Upper lobe of left lung (tissue), 6 donors: ENCODE measurements around the gene LRIG3. TPM values are rescaled to one million over a fixed set of nuclear protein-coding genes. Genes with fewer than 3 reads are reported as not detected.

Experiments
- ATAC-seq, 2 donors: fragments of 200-7000 bp; cut with Tn5 transposase; one replicate each; pipeline ENCODE4 v1.9.1; 2022; ENCODE audit warnings: mild to moderate bottlenecking in 2 of 2, moderate library complexity in 2 of 2; ENCODE audit not compliant: low FRiP score in 2 of 2
- DNase-seq, 2 donors: peaks; one replicate each; pipeline ENCODE4 v3.0.0-alpha.2; 2019 to 2020
- H3K27ac ChIP-seq, 4 donors: fragments of 200-600 bp; sonication (generic); one replicate each; pipeline ENCODE4 v1.5.1; 2016 to 2019
- H3K27me3 ChIP-seq, 4 donors: fragments of 200-600 bp; sonication (generic); one replicate each; pipeline ENCODE4 v1.5.1; 2017 to 2019
- H3K36me3 ChIP-seq, 4 donors: fragments of 200-600 bp; sonication (generic); one replicate each; pipeline ENCODE4 v1.5.1; 2016 to 2019
- H3K4me1 ChIP-seq, 4 donors: fragments of 200-600 bp; sonication (generic); one replicate each; pipeline ENCODE4 v1.5.1; 2018 to 2019
- H3K4me3 ChIP-seq, 4 donors: fragments of 200-600 bp; sonication (generic); one replicate each; pipeline ENCODE4 v1.5.1; 2017 to 2019; ENCODE audit warnings: mild to moderate bottlenecking in 2 of 4, moderate library complexity in 1 of 4
- H3K9me3 ChIP-seq, 4 donors: fragments of 200-600 bp; sonication (generic); one replicate each; pipeline ENCODE4 v1.5.1; 2018 to 2019
- CTCF ChIP-seq, 6 experiments: fragments of 450-650 bp in 4 of 6; fragments of 200-600 bp in 2 of 6; sonication (generic) in 2 of 6; IDR thresholded peaks; one replicate each; pipeline ENCODE4 v1.5.1; 2016 to 2019; ENCODE audit warnings: antibody characterized with exemption in 6 of 6
- EP300 ChIP-seq, 4 donors: sonication (generic); formaldehyde crosslinking; IDR thresholded peaks; one replicate each; pipeline ENCODE4 v1.5.1; 2017; ENCODE audit warnings: antibody characterized with exemption in 4 of 4, control low read depth in 2 of 4
- POLR2A ChIP-seq, 4 donors: fragments of 450-650 bp; IDR thresholded peaks; one replicate each; pipeline ENCODE4 v1.5.1; 2016 to 2017; ENCODE audit warnings: antibody characterized with exemption in 4 of 4, mild to moderate bottlenecking in 2 of 4
- POLR2AphosphoS5 ChIP-seq, 2 donors: sonication (generic); formaldehyde crosslinking; IDR thresholded peaks; one replicate each; pipeline ENCODE4 v1.5.1; 2017; ENCODE audit warnings: antibody characterized with exemption in 2 of 2
- WGBS, 2 donors: methylation state at CpG; one replicate each; pipeline ENCODE4 v1.1.5; 2017 to 2018; 5-methylcytosine and 5-hydroxymethylcytosine counted together
- total RNA-seq, 6 donors: library from RNA; depleted of rRNA in 4 of 6; stranded (reverse); fragments of >200 nt in 4 of 6; gene quantifications; one replicate each; pipeline versions ENCODE4 v1.1.0 to v1.2.1, GENCODE V29; 2016 to 2021
- donor health status: DM: no; HTN: no; CAD: no; lungs with moderate emphysema.
- donor health status: DM: no; HTN: yes; CAD: no; lungs with severe emphysema.

LRIG3 gene
- total RNA-seq, 6 donors from 2014 or later, result 18.3 to 91.8 (median 33.1) TPM

GRCh38 chr12:58932806-58933681 lies 12.7 kb upstream of the LRIG3 start:
- no peak for TF ChIP-seq POLR2AphosphoS5 (IDR thresholded peaks at IDR 0.05)
- no peak for TF ChIP-seq POLR2A (IDR thresholded peaks at IDR 0.05)
- no peak for TF ChIP-seq EP300 (IDR thresholded peaks at IDR 0.05)
- TF ChIP-seq CTCF (IDR thresholded peaks at IDR 0.05), result no peak
- no peak for DNase-seq

DNA sequence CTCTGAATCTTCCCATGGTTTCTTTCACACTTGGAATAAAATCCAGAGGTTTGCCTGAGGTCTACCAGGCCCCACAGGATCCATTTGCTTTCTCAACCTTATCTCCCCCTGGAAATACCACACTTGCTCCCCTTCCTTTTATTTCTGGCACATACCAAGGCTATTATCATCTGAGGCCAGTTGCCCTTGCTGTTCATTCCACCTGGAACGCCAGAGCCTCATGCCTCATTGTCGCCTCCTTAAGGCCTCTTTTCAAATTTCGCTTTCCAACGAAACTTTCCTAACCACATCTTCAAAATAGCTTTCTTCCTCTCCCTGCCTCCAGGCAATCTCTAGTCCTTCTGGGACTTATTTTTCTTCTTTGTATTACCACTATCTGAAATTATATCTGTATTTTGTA lies 11.2 kb upstream of the LRIG3 start:
- no peak overlapping the region for H3K4me3 ChIP-seq
- 87% methylated on average over 4 of the region's 4 CpGs for WGBS, 2 donors
- TF ChIP-seq POLR2A (IDR thresholded peaks at IDR 0.05), result no peak
- no peak for TF ChIP-seq CTCF (IDR thresholded peaks at IDR 0.05)
- no peak for TF ChIP-seq POLR2AphosphoS5 (IDR thresholded peaks at IDR 0.05)
- TF ChIP-seq EP300 (IDR thresholded peaks at IDR 0.05), result no peak
- no peak overlapping the region for H3K27ac ChIP-seq
- DNase-seq (no peak), ATAC-seq (no peak)
- no peaks in the 10 kb centered on the region for H3K9me3 ChIP-seq
- no peaks in the 10 kb centered on the region for H3K36me3 ChIP-seq
- H3K4me1 ChIP-seq, result no peaks in the 10 kb centered on the region
- H3K27me3 ChIP-seq, result no peaks in the 10 kb centered on the region

More at GRCh38 chr12:58932806-58933681, 12.7 kb upstream of the LRIG3 start:
- Histone ChIP-seq H3K27ac (no peak overlapping the region), H3K4me3 (no peak overlapping the region), H3K27me3 (no peaks in the 10 kb centered on the region), H3K9me3 (no peaks in the 10 kb centered on the region), H3K36me3 (no peaks in the 10 kb centered on the region), H3K4me1 (no peaks in the 10 kb centered on the region)
- WGBS, 2 donors, result 89 to 91% methylated on average over 8 of the region's 8 CpGs
- no peak for ATAC-seq

DNA sequence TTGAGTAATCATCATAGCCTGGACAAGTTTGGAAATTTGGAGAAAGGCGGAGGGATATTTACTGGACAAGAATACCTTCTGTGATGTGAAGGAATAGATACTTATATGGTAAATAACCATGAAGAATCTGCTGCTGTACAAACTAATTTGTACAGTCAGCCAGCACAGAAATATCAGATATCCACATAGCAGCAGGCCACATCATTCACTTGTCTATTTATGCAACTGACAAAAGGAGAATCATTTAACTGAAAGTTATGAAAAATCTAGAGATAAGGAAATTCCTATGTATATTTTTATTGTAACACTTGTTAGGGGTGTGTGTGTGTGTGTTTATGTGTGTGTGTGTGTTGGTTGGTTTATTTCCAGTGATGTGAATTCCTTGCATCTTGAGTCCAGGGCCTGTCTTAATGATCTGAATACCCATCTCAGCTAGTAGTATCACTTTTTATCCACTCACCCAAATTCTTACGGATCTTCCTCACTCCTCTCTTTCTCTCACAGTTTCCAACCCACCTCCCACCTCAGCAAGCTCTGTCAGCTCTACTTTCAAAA lies 10.5 kb upstream of the LRIG3 start:
- Histone ChIP-seq H3K4me1 (no peaks in the 10 kb centered on the region), H3K27me3 (no peaks in the 10 kb centered on the region), H3K36me3 (no peaks in the 10 kb centered on the region), H3K4me3 (no peak overlapping the region), H3K27ac (no peak overlapping the region), H3K9me3 (no peaks in the 10 kb centered on the region)
- ATAC-seq (no peak), DNase-seq (no peak)
- no peak for TF ChIP-seq POLR2AphosphoS5 (IDR thresholded peaks at IDR 0.05)
- no peak for TF ChIP-seq CTCF (IDR thresholded peaks at IDR 0.05)
- no peak for TF ChIP-seq EP300 (IDR thresholded peaks at IDR 0.05)
- TF ChIP-seq POLR2A (IDR thresholded peaks at IDR 0.05), result no peak
- WGBS, 2 donors, result 90 to 94% methylated on average over 2 of the region's 2 CpGs

DNA sequence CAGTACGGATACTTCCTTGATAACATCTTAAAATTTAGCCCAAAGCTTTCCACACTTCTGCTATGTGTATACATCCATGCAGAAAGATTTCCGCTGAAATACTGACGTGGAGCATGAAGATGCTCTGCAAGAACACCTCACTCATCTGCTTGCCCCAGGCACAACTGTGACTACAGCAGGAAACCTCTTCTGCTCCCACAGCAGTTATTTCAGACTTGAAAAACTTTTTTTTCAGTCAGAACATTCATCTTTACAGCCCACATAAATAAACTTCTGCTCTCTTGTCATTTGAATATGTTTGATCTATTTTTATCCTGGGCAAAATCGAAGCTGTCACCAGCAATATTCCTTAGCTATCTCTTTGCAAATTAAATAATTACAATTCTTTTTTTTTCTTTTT lies 6.8 kb upstream of the LRIG3 start:
- H3K9me3 ChIP-seq, result no peaks in the 10 kb centered on the region
- WGBS, 2 donors, result 72 to 80% methylated on average over 4 of the region's 4 CpGs
- H3K4me1 ChIP-seq, result peaks cover 0 to 5% (median 0%) of the 10 kb centered on the region in 4 donors
- no peak for DNase-seq
- ATAC-seq, result no peak
- no peak overlapping the region for H3K27ac ChIP-seq
- H3K4me3 ChIP-seq, result no peak overlapping the region
- H3K36me3 ChIP-seq, result no peaks in the 10 kb centered on the region
- TF ChIP-seq POLR2A (IDR thresholded peaks at IDR 0.05), result no peak
- no peak for TF ChIP-seq EP300 (IDR thresholded peaks at IDR 0.05)
- no peak for TF ChIP-seq POLR2AphosphoS5 (IDR thresholded peaks at IDR 0.05)
- no peak for TF ChIP-seq CTCF (IDR thresholded peaks at IDR 0.05)
- no peaks in the 10 kb centered on the region for H3K27me3 ChIP-seq
